ENCODE results near the gene RAPGEF2. TPM values are rescaled to one million over a fixed set of nuclear protein-coding genes. Genes with fewer than 3 reads are reported as not detected.

RAPGEF2 gene
- total and polyA plus RNA-seq, 10 of the 15 experiments (the other 5 are each of a cell fraction or from before 2014, with no cell fraction given) = 0.31 to 24.0 (median 2.9) TPM

DNA sequence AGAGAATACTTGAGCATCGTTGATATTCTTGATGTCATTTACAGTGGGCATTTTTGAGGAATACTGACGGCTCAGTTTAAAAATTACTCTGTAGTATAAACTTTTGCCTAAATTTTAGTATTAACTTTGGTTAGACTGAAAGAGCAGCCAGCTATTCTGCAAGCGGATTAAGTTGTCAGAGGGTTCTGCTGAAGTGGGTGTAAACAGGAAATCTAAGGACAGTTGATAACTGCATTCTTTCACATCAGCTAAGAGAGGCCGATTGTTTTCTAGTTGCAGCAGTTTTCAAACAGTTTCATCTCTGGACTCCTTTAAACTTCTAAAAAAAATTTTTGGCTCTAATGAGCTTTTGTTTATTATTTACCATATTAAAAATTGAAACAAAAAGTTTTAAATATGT, 149.6 kb downstream of the RAPGEF2 start (continued):
- TF ChIP-seq, protein P1, sequence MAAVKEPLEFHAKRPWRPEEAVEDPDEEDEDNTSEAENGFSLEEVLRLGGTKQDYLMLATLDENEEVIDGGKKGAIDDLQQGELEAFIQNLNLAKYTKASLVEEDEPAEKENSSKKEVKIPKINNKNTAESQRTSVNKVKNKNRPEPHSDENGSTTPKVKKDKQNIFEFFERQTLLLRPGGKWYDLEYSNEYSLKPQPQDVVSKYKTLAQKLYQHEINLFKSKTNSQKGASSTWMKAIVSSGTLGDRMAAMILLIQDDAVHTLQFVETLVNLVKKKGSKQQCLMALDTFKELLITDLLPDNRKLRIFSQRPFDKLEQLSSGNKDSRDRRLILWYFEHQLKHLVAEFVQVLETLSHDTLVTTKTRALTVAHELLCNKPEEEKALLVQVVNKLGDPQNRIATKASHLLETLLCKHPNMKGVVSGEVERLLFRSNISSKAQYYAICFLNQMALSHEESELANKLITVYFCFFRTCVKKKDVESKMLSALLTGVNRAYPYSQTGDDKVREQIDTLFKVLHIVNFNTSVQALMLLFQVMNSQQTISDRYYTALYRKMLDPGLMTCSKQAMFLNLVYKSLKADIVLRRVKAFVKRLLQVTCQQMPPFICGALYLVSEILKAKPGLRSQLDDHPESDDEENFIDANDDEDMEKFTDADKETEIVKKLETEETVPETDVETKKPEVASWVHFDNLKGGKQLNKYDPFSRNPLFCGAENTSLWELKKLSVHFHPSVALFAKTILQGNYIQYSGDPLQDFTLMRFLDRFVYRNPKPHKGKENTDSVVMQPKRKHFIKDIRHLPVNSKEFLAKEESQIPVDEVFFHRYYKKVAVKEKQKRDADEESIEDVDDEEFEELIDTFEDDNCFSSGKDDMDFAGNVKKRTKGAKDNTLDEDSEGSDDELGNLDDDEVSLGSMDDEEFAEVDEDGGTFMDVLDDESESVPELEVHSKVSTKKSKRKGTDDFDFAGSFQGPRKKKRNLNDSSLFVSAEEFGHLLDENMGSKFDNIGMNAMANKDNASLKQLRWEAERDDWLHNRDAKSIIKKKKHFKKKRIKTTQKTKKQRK (IDR thresholded peaks at IDR 0.05; ENCODE audit: low read depth, low read length) = no peak
- no peak for TF ChIP-seq STAT3 (IDR thresholded peaks at IDR 0.05; ENCODE audit: low read depth, low read length)

DNA sequence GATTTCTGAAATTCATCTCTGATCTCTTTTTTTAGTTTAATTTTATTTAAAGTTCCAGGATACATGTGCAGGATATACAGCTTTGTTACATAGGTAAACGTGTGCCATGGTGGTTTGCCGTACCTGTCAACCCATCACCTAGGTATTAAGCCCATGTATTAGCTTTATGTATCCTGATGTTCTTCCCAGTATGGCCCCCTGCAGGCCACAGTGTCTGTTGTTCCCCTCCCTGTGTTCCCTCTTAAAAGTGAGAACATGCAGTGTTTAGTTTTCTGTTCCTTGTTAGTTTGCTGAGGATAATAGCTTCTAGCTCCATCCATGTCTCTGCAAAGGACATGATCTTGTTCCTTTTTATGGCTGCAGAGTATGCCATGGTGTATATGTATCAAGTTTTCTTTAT, 153.2 kb downstream of the RAPGEF2 start:
- Histone ChIP-seq H3K9ac (ENCODE audit: control insufficient read depth, insufficient read depth, low read length) (no peak overlapping the region), H3K4me3 (no peak overlapping the region), H3K9me3 (replicated peaks; ENCODE audit: control insufficient read depth, insufficient read depth, low read length) (peaks cover 1% of the 10 kb centered on the region; the same call in 2 of the 3 replicates), H4K20me1 (ENCODE audit: control insufficient read depth, insufficient read depth) (no peaks in the 10 kb centered on the region), H3K27me3 (replicated peaks in 1 of 2; ENCODE audit: control insufficient read depth in 2 of 2, insufficient read depth in 2 of 2, low read length in 1 of 2) (no peaks in the 10 kb centered on the region), H3K36me3 (ENCODE audit: control insufficient read depth in 2 of 2, insufficient read depth in 2 of 2, low read length in 1 of 2) (no peaks in the 10 kb centered on the region), H3K27ac (ENCODE audit: control insufficient read depth, insufficient read depth) (no peak overlapping the region), H3K4me1 (ENCODE audit: control insufficient read depth, insufficient read depth, low read length) (no peaks in the 10 kb centered on the region), H3K4me2 (ENCODE audit: control insufficient read depth, insufficient read depth) (no peak overlapping the region), H3K79me2 (ENCODE audit: control insufficient read depth, insufficient read depth, low read length) (no peaks in the 10 kb centered on the region), H2AFZ (ENCODE audit: control insufficient read depth, low read depth, low read length) (no peak overlapping the region)
- BruUV-seq (replicated peaks) = no TSS peak
- SMC1A ChIA-PET (ENCODE audit: uncharacterized antibody, unreplicated experiment) = no interaction called here
- intact Hi-C loops (cut with micrococcal nuclease; ENCODE audit: unreplicated experiment) = no loop called here
- in situ Hi-C loops (cut with MboI) = no loop called here
- RAD21 ChIA-PET (ENCODE audit: unreplicated experiment) = no interaction called here
- ATAC-seq (no peak), DNase-seq (ENCODE audit: low read depth, low spot score) (no peak), FAIRE-seq (no peak)
- CTCF ChIA-PET = interaction anchor here (0.9 kb wide), 1 partner anchor 399 kb away, joined by 3 read pairs; no protein-coding TSS in a partner anchor
- POLR2A ChIA-PET = no interaction called here
- 78% methylated on average over 2 of the region's 2 CpGs for WGBS (ENCODE audit: insufficient coverage, insufficient replicate concordance, low lambda C conversion rate, missing lambda C conversion rate)
- TF ChIP-seq STAT3 (IDR thresholded peaks at IDR 0.05; ENCODE audit: low read depth, low read length) = no peak
- TF ChIP-seq SUPT20H (IDR thresholded peaks at IDR 0.05; ENCODE audit: borderline replicate concordance, control insufficient read depth, low read depth, low read length) = no peak
- no peak for TF ChIP-seq RB1 (IDR thresholded peaks at IDR 0.05; ENCODE audit: borderline replicate concordance)
- TF ChIP-seq, protein P2, sequence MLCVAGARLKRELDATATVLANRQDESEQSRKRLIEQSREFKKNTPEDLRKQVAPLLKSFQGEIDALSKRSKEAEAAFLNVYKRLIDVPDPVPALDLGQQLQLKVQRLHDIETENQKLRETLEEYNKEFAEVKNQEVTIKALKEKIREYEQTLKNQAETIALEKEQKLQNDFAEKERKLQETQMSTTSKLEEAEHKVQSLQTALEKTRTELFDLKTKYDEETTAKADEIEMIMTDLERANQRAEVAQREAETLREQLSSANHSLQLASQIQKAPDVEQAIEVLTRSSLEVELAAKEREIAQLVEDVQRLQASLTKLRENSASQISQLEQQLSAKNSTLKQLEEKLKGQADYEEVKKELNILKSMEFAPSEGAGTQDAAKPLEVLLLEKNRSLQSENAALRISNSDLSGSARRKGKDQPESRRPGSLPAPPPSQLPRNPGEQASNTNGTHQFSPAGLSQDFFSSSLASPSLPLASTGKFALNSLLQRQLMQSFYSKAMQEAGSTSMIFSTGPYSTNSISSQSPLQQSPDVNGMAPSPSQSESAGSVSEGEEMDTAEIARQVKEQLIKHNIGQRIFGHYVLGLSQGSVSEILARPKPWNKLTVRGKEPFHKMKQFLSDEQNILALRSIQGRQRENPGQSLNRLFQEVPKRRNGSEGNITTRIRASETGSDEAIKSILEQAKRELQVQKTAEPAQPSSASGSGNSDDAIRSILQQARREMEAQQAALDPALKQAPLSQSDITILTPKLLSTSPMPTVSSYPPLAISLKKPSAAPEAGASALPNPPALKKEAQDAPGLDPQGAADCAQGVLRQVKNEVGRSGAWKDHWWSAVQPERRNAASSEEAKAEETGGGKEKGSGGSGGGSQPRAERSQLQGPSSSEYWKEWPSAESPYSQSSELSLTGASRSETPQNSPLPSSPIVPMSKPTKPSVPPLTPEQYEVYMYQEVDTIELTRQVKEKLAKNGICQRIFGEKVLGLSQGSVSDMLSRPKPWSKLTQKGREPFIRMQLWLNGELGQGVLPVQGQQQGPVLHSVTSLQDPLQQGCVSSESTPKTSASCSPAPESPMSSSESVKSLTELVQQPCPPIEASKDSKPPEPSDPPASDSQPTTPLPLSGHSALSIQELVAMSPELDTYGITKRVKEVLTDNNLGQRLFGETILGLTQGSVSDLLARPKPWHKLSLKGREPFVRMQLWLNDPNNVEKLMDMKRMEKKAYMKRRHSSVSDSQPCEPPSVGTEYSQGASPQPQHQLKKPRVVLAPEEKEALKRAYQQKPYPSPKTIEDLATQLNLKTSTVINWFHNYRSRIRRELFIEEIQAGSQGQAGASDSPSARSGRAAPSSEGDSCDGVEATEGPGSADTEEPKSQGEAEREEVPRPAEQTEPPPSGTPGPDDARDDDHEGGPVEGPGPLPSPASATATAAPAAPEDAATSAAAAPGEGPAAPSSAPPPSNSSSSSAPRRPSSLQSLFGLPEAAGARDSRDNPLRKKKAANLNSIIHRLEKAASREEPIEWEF (IDR thresholded peaks at IDR 0.05; ENCODE audit: insufficient replicate concordance, low read depth, low read length) = no peak
- no peak for TF ChIP-seq ZNF217 (IDR thresholded peaks at IDR 0.05)
- TF ChIP-seq, protein P3, sequence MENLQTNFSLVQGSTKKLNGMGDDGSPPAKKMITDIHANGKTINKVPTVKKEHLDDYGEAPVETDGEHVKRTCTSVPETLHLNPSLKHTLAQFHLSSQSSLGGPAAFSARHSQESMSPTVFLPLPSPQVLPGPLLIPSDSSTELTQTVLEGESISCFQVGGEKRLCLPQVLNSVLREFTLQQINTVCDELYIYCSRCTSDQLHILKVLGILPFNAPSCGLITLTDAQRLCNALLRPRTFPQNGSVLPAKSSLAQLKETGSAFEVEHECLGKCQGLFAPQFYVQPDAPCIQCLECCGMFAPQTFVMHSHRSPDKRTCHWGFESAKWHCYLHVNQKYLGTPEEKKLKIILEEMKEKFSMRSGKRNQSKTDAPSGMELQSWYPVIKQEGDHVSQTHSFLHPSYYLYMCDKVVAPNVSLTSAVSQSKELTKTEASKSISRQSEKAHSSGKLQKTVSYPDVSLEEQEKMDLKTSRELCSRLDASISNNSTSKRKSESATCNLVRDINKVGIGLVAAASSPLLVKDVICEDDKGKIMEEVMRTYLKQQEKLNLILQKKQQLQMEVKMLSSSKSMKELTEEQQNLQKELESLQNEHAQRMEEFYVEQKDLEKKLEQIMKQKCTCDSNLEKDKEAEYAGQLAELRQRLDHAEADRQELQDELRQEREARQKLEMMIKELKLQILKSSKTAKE (IDR thresholded peaks at IDR 0.05; ENCODE audit: low read depth, poor library complexity, severe bottlenecking) = no peak
- no peak for TF ChIP-seq DPF2 (IDR thresholded peaks at IDR 0.05)
- TF ChIP-seq GABPA (IDR thresholded peaks at IDR 0.05; ENCODE audit: low read depth) = no peak
